GM12878 (cell line): ENCODE data around the gene GGT1. TPM values are rescaled to one million over a fixed set of nuclear protein-coding genes. Genes with fewer than 3 reads are reported as not detected.
"Not testable (repeated sequence)": the region's sequence is repeated elsewhere in the genome, so short reads cannot be mapped to it uniquely, and the experiment has no call there.

Experiments
- ATAC-seq: fragments of 200-7000 bp; cut with Tn5 transposase; 3 replicates; pipeline ENCODE4 v1.9.1; 2020; ENCODE audit warnings: mild to moderate bottlenecking, moderate library complexity
- BruUV-seq: library from RNA; stranded (reverse); fragments of 400-500 nt; replicated peaks from 2 replicates; lab custom pipeline; 2021; lab: Mats Ljungman, UMichigan
- CTCF ChIA-PET: fragments of 300-600 bp; sonication (Branson Sonifier 250); formaldehyde crosslinking; extraction: SDS; loops from one replicate; lab custom pipeline; 2021; ENCODE audit warnings: inconsistent platforms; lab: Yijun Ruan, JAX
- POLR2A ChIA-PET: fragments of 350-600 bp; formaldehyde crosslinking; extraction: SDS; loops from one replicate; lab custom pipeline; 2021; ENCODE audit warnings: inconsistent platforms; lab: Charles Lee
- RAD21 ChIA-PET: fragments of 300-600 bp; sonication (Branson Sonifier 250); formaldehyde crosslinking; loops from one replicate; lab custom pipeline; 2023; ENCODE audit warnings: antibody characterized with exemption; ENCODE audit not compliant: unreplicated experiment; lab: Charles Lee
- SMC1A ChIA-PET: fragments of 300-600 bp; sonication (Branson Sonifier 250); formaldehyde crosslinking; loops from one replicate; lab custom pipeline; 2023; ENCODE audit not compliant: unreplicated experiment, uncharacterized antibody; lab: Charles Lee
- DNase-seq: peaks from one replicate; pipeline ENCODE4 v3.0.0-alpha.2; 2011; ENCODE audit warnings: low read depth, low spot score
- FAIRE-seq: peaks from 3 replicates; lab custom pipeline; 2011; peaks lifted over from hg19 to GRCh38; lab: Jason Lieb, UNC
- H2AFZ ChIP-seq: 2 replicates; pipeline ENCODE4 v1.6.0; 2011; ENCODE audit warnings: low read depth, low read length, control low read depth; ENCODE audit not compliant: control insufficient read depth
- H3K27ac ChIP-seq: 2 replicates; pipeline ENCODE4 v1.5.1; 2011; ENCODE audit warnings: control low read depth; ENCODE audit not compliant: control insufficient read depth, insufficient read depth
- H3K27me3 ChIP-seq, 2 experiments: replicated peaks in 1 of 2; 2 replicates each; pipeline versions ENCODE4 v1.6.0 to v1.6.1; 2011; ENCODE audit warnings: low read length in 1 of 2; ENCODE audit not compliant: control insufficient read depth in 2 of 2, insufficient read depth in 2 of 2
- H3K36me3 ChIP-seq, 2 experiments: 2 replicates each; pipeline ENCODE4 v1.5.1; 2011; ENCODE audit warnings: low read length in 1 of 2; ENCODE audit not compliant: control insufficient read depth in 2 of 2, insufficient read depth in 2 of 2
- H3K4me1 ChIP-seq: 2 replicates; pipeline ENCODE4 v1.6.1; 2011; ENCODE audit warnings: mild to moderate bottlenecking, low read length, moderate library complexity, mixed read lengths; ENCODE audit not compliant: control insufficient read depth, insufficient read depth
- H3K4me2 ChIP-seq: 2 replicates; pipeline ENCODE4 v1.6.0; 2011; ENCODE audit warnings: control low read depth; ENCODE audit not compliant: control insufficient read depth, insufficient read depth
- H3K4me3 ChIP-seq: fragments of 200-600 bp; sonication (generic); 2 replicates; pipeline ENCODE4 v1.5.1; 2016
- H3K79me2 ChIP-seq: 2 replicates; pipeline ENCODE4 v1.6.0; 2011; ENCODE audit warnings: low read length; ENCODE audit not compliant: control insufficient read depth, insufficient read depth
- H3K9ac ChIP-seq: 2 replicates; pipeline ENCODE4 v1.8.0; 2011; ENCODE audit warnings: low read length, control low read depth, mixed read lengths; ENCODE audit not compliant: control insufficient read depth, insufficient read depth
- H3K9me3 ChIP-seq: replicated peaks from 3 replicates; pipeline ENCODE4 v1.5.1; 2011; ENCODE audit warnings: mild to moderate bottlenecking, low read length; ENCODE audit not compliant: control insufficient read depth, insufficient read depth
- H4K20me1 ChIP-seq: 2 replicates; pipeline ENCODE4 v1.6.0; 2011; ENCODE audit not compliant: control insufficient read depth, insufficient read depth
- BHLHE40 ChIP-seq, 2 experiments: fragments of 450-650 bp in 1 of 2; IDR thresholded peaks; 2 replicates each; pipeline ENCODE4 v1.6.1; 2011 to 2017; ENCODE audit warnings: low read depth in 2 of 2, borderline replicate concordance in 1 of 2, improper control_type of control experiment in 1 of 2, low read length in 1 of 2, mild to moderate bottlenecking in 1 of 2
- CTCF ChIP-seq, 3 experiments: IDR thresholded peaks in 2 of 3; conservative IDR thresholded peaks in 1 of 3; 2 replicates each; pipeline ENCODE4 v1.5.1; 2011; ENCODE audit warnings: low read depth in 3 of 3, low read length in 3 of 3, mild to moderate bottlenecking in 3 of 3, control low read depth in 2 of 3, moderate library complexity in 2 of 3, inconsistent platforms in 1 of 3, mixed read lengths in 1 of 3; ENCODE audit not compliant: control insufficient read depth in 2 of 3, insufficient read depth in 1 of 3; ENCODE audit errors: extremely low read depth in 1 of 3
- HDGF ChIP-seq: fragments of 450-650 bp; IDR thresholded peaks from 2 replicates; pipeline ENCODE4 v1.6.1; 2016; ENCODE audit warnings: antibody characterized with exemption
- IKZF2 ChIP-seq, 2 experiments: fragments of 450-650 bp; IDR thresholded peaks; 2 replicates each; pipeline ENCODE4 v1.6.1; 2017; ENCODE audit warnings: mild to moderate bottlenecking in 2 of 2, moderate library complexity in 2 of 2
- NR2F1 ChIP-seq: fragments of 450-650 bp; conservative IDR thresholded peaks from 2 replicates; pipeline ENCODE4 v1.6.1; 2017; ENCODE audit warnings: mild to moderate bottlenecking
- WGBS: methylation state at CpG from one replicate; pipeline ENCODE4 v1.1.6; 2016; ENCODE audit warnings: low lambda C conversion rate; ENCODE audit not compliant: insufficient replicate concordance, insufficient coverage; ENCODE audit errors: missing lambda C conversion rate; 5-methylcytosine and 5-hydroxymethylcytosine counted together
- in situ Hi-C: fragments of 300-500 bp; cut with MboI; formaldehyde crosslinking; loops from 9 replicates; pipeline ENCODE4 v1.14.3; 2018; ENCODE audit warnings: mixed read lengths
- intact Hi-C: fragments of 100-400 bp; cut with micrococcal nuclease; formaldehyde crosslinking; loops from one replicate; pipeline ENCODE4 v1.14.2; 2022; ENCODE audit not compliant: unreplicated experiment
- polyA plus RNA-seq, 11 experiments: library from polyadenylated mRNA; depleted of rRNA in 4 of 11; unstranded in 6 of 11; stranded (reverse) in 5 of 11; fragments of >200 nt; fragmentation: Nextera tagmentation in 4 of 11; fragmentation: Illumina TruSeq in 1 of 11; extraction: Ambion mirVana in 4 of 11; extraction: Trizol in 1 of 11; gene quantifications; 1 replicate in 1 of 11; 2 replicates in 10 of 11; pipeline versions ENCODE4 v1.2.1 to v1.2.3, GENCODE V29; 2011 to 2016; ENCODE audit warnings: inconsistent platforms in 2 of 11, missing spikeins in 2 of 11, low read depth in 1 of 11
- total RNA-seq, 4 experiments: library from RNA; depleted of rRNA in 3 of 4; stranded (reverse); fragments of >200 nt in 3 of 4; fragmentation: Illumina TruSeq in 1 of 4; extraction: Trizol in 1 of 4; gene quantifications; 2 replicates each; pipeline versions ENCODE4 v1.2.1 to v1.2.3, GENCODE V29; 2013 to 2021
- TF ChIP-seq, protein P1 (sequence below): fragments of 450-650 bp; IDR thresholded peaks from 2 replicates; pipeline ENCODE4 v1.6.1; 2017; ENCODE audit warnings: mild to moderate bottlenecking, moderate library complexity

GGT1 gene
- total and polyA plus RNA-seq, 10 of the 15 experiments (the other 5 are each of a cell fraction or from before 2014, with no cell fraction given): 0.47 to 26.6 (median 9.1) TPM

DNA sequence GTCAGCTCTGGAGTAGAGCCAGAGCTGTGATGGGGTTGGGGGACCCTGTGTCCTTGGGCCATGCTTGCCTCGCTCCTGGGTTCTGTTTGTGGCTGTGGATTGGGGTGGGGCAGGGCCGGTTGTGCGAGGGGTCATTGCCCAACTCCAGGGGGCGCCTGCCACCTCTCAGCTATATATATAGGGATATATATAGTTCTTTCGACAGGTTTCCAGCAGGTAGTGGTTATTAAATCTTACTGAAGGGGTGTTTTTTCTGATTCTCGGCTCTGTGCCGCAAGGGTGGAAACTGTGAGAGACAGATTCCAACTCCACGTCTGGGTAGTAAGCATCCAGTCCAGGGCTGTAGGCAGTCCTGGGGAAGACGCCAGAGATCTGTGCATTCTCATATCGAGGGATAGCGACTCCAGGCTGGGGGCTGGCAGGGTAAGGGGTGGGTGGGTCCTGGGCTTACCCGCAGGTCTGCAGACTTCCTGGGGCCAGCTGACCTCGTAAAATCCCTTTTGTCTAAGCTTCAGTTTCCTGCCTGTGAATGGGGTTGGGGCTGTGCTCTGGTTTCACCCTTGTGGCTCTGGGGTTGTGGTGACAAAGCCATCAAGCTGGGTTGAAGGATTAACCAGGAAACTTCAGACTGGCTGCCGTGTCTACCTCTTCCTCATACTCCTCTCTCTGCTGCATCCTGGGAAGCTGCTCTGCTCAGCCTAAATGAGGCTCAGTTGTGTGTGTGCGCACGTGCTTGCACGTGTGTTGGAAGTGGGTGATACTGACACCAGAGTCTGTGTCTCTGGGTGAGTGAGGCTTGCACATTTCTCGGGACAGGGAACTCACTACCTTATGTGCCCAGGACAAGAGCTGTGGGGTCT, 1.0 kb downstream of the GGT1 start:
- 31% methylated on average over 18 of the region's 18 CpGs for WGBS
- H3K79me2 ChIP-seq, H3K9me3 ChIP-seq, intact Hi-C loops, H3K4me1 ChIP-seq, H3K27ac ChIP-seq, FAIRE-seq, H4K20me1 ChIP-seq, H3K36me3 ChIP-seq, BruUV-seq, POLR2A ChIA-PET, in situ Hi-C loops, DNase-seq, H3K27me3 ChIP-seq, H3K9ac ChIP-seq: not testable (repeated sequence)
- TF ChIP-seq, protein P1, sequence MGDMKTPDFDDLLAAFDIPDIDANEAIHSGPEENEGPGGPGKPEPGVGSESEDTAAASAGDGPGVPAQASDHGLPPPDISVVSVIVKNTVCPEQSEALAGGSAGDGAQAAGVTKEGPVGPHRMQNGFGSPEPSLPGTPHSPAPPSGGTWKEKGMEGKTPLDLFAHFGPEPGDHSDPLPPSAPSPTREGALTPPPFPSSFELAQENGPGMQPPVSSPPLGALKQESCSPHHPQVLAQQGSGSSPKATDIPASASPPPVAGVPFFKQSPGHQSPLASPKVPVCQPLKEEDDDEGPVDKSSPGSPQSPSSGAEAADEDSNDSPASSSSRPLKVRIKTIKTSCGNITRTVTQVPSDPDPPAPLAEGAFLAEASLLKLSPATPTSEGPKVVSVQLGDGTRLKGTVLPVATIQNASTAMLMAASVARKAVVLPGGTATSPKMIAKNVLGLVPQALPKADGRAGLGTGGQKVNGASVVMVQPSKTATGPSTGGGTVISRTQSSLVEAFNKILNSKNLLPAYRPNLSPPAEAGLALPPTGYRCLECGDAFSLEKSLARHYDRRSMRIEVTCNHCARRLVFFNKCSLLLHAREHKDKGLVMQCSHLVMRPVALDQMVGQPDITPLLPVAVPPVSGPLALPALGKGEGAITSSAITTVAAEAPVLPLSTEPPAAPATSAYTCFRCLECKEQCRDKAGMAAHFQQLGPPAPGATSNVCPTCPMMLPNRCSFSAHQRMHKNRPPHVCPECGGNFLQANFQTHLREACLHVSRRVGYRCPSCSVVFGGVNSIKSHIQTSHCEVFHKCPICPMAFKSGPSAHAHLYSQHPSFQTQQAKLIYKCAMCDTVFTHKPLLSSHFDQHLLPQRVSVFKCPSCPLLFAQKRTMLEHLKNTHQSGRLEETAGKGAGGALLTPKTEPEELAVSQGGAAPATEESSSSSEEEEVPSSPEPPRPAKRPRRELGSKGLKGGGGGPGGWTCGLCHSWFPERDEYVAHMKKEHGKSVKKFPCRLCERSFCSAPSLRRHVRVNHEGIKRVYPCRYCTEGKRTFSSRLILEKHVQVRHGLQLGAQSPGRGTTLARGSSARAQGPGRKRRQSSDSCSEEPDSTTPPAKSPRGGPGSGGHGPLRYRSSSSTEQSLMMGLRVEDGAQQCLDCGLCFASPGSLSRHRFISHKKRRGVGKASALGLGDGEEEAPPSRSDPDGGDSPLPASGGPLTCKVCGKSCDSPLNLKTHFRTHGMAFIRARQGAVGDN: peak; percentile 59; the same call in 1 of the 2 replicates
- TF ChIP-seq BHLHE40 (IDR thresholded peaks at IDR 0.05; ENCODE audit: borderline replicate concordance in 1 of 2, low read depth in 2 of 2, low read length in 1 of 2) (peak in 1 of 2 experiments; percentile 94; a peak in 2 of 4 replicates), CTCF (IDR thresholded peaks at IDR 0.05 in 2 of 3, conservative IDR thresholded peaks at IDR 0.05 in 1 of 3; ENCODE audit: control insufficient read depth in 2 of 3, extremely low read depth in 1 of 3, insufficient read depth in 1 of 3, low read depth in 3 of 3, low read length in 3 of 3) (peak in 2 of 3 experiments; percentile 3; a peak in 1 of 6 replicates), IKZF2 (IDR thresholded peaks at IDR 0.05) (peak; percentile 33 to 38; a peak in 2 of 4 replicates), HDGF (peak; percentile 20; the same call in 1 of the 2 replicates), NR2F1 (0 out of 2 replicates have a peak, but pooled peaks have one; percentile 44)
- peak overlapping the region; percentile 25 for H3K4me2 ChIP-seq
- H3K4me3 ChIP-seq: peak overlapping the region; percentile 8; the same call in 1 of the 2 replicates
- SMC1A ChIA-PET: interaction anchor here (0.7 kb wide), 1 partner anchor 162 kb away, joined by 3 read pairs; no protein-coding TSS in a partner anchor
- RAD21 ChIA-PET: interaction anchor here (1.1 kb wide), 1 partner anchor 38 kb away, joined by 4 read pairs; no protein-coding TSS in a partner anchor
- CTCF ChIA-PET: interaction anchor here (0.6 to 1.5 kb wide), 2 partner anchors 9 to 424 kb away, joined by 3 read pairs; no protein-coding TSS in a partner anchor
- ATAC-seq: peak; percentile 61
- peak overlapping the region; percentile 56 for H2AFZ ChIP-seq

DNA sequence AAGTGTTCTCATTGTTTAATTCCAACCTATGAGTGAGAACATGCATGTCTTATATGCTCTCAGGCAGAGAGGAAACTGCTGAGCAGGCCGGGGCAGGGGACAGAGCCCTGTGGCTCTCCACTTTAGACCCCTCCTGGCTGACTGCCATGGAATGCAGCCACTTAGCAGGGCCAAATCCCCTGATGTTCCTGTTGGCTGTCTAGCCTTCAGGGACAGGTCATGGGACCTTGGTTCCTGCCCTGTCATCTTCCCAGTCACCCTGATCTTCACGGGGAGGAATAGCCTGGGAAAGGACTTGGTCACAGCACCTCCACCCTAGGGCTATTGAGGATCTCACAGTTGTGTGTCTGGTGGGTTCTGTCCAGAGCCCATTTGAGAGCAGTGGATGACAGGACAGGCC, 3.3 kb downstream of the GGT1 start:
- SMC1A ChIA-PET, DNase-seq, ATAC-seq: not testable (repeated sequence)

More for the DNA sequence above, 3.3 kb downstream of the GGT1 start:
- H3K27ac ChIP-seq, H3K4me1 ChIP-seq, H3K36me3 ChIP-seq, H3K9ac ChIP-seq, FAIRE-seq, H2AFZ ChIP-seq, H3K79me2 ChIP-seq, H4K20me1 ChIP-seq, CTCF ChIA-PET, intact Hi-C loops, H3K4me2 ChIP-seq, BruUV-seq, H3K4me3 ChIP-seq, H3K9me3 ChIP-seq, POLR2A ChIA-PET, RAD21 ChIA-PET, H3K27me3 ChIP-seq, in situ Hi-C loops: not testable (repeated sequence)
- WGBS: 85% methylated on average over 2 of the region's 2 CpGs
